Small intestine (tissue), 7 donors: ENCODE results near the gene MAMDC4. TPM values are rescaled to one million over a fixed set of nuclear protein-coding genes. Genes with fewer than 3 reads are reported as not detected.
"Not testable (repeated sequence)": the region's sequence is repeated elsewhere in the genome, so short reads cannot be mapped to it uniquely, and the experiment has no call there.

Source experiments
- DNase-seq, 2 donors: peaks; one replicate each; pipeline versions ENCODE4 v3.0.0 to v3.0.0-alpha.2; 2013
- FAIRE-seq: peaks from 2 replicates; lab custom pipeline; 2012; peaks lifted over from hg19 to GRCh38; lab: Jason Lieb, UNC
- H3K27ac ChIP-seq, 3 donors: one replicate each; pipeline ENCODE4 v1.5.1; 2013; ENCODE audit warnings: low read length in 2 of 3, mild to moderate bottlenecking in 2 of 3, control low read depth in 1 of 3, inconsistent platforms in 1 of 3, low read depth in 1 of 3, moderate library complexity in 1 of 3
- H3K27me3 ChIP-seq, 3 donors: one replicate each; pipeline ENCODE4 v1.6.1; 2013; ENCODE audit warnings: low read length in 3 of 3, inconsistent platforms in 1 of 3; ENCODE audit not compliant: control insufficient read depth in 3 of 3, insufficient read depth in 3 of 3
- H3K36me3 ChIP-seq, 3 donors: one replicate each; pipeline ENCODE4 v1.6.1; 2013; ENCODE audit warnings: low read length in 3 of 3, inconsistent platforms in 1 of 3, low read depth in 1 of 3, mild to moderate bottlenecking in 1 of 3, moderate library complexity in 1 of 3; ENCODE audit not compliant: control insufficient read depth in 3 of 3, insufficient read depth in 2 of 3
- H3K4me1 ChIP-seq, 3 donors: one replicate each; pipeline ENCODE4 v1.6.1; 2013; ENCODE audit warnings: low read length in 2 of 3, inconsistent platforms in 1 of 3, low read depth in 1 of 3, mild to moderate bottlenecking in 1 of 3, moderate library complexity in 1 of 3; ENCODE audit not compliant: control insufficient read depth in 3 of 3, insufficient read depth in 2 of 3
- H3K4me3 ChIP-seq, 3 donors: one replicate each; pipeline ENCODE4 v1.5.1; 2013; ENCODE audit warnings: low read length in 3 of 3, control low read depth in 1 of 3, inconsistent platforms in 1 of 3, low read depth in 1 of 3, mild to moderate bottlenecking in 1 of 3, moderate library complexity in 1 of 3
- H3K9me3 ChIP-seq, 2 donors: one replicate each; pipeline ENCODE4 v1.6.1; 2013; ENCODE audit warnings: low read depth in 1 of 2, low read length in 1 of 2; ENCODE audit not compliant: control insufficient read depth in 2 of 2, insufficient read depth in 1 of 2
- WGBS, 3 donors: extraction: QIAGEN DNeasy Blood & Tissue Kit; methylation state at CpG; one replicate each; pipeline ENCODE4 v1.1.7; 2013; 5-methylcytosine and 5-hydroxymethylcytosine counted together
- polyA plus RNA-seq, 4 donors: library from polyadenylated mRNA; stranded (reverse) in 3 of 4; unstranded in 1 of 4; fragments of 200-250 nt in 3 of 4; fragments of 120-200 nt in 1 of 4; gene quantifications; one replicate each; pipeline versions ENCODE4 v1.2.1 to v1.2.3, GENCODE V29; 2013
- donor health status: healthy with polysubstance abuse.
- donor health status: control.
- donor health status: control.
- donor health status: Bipolar disorder and iron deficiency.
- donor health status: healthy.

The MAMDC4 gene
- polyA plus RNA-seq, 4 donors, result 4.6 to 1,156 (median 8.9) TPM

DNA sequence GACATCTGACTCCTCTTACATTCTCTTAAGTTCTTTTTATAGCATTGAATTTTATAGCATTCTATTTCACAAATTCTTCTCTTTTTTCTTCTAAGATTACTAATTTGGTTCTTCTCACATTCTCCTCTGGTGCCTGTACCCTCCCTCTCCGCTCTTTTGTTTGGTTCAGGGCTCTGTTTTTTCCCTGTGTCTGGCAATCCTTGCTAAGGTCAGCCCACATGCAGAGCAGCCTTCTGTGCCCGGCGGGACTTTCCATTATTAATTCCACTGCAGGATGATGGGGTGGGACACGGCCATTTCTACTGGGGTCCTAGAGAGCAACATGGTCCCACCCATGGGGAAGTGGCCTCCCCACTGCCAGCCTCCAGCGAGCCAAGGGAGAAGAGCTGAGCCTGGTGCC lies 24.3 kb downstream of the MAMDC4 start:
- no peaks in the 10 kb centered on the region for H3K27me3 ChIP-seq
- no peak overlapping the region for H3K27ac ChIP-seq
- no peak overlapping the region for H3K4me3 ChIP-seq
- peaks cover 0 to 3% (median 0%) of the 10 kb centered on the region in 3 donors for H3K4me1 ChIP-seq
- DNase-seq, result no peak
- peaks cover 0 to 12% of the 10 kb centered on the region in 2 donors for H3K9me3 ChIP-seq
- no peak for FAIRE-seq
- H3K36me3 ChIP-seq, result no peaks in the 10 kb centered on the region
- 81 to 85% (median 85%) methylated on average over 5 of the region's 5 CpGs for WGBS, 3 donors

- H3K4me3 ChIP-seq, result no peak overlapping the region
- H3K27me3 ChIP-seq, result no peaks in the 10 kb centered on the region
- H3K4me1 ChIP-seq, result peaks cover 0 to 23% (median 0%) of the 10 kb centered on the region in 3 donors
- 77 to 81% (median 78%) methylated on average over 9 to 11 of the region's 11 CpGs for WGBS, 3 donors
- H3K36me3 ChIP-seq, result no peaks in the 10 kb centered on the region
- no peak overlapping the region for H3K27ac ChIP-seq
- FAIRE-seq (no peak), DNase-seq (no peak)
- no peaks in the 10 kb centered on the region for H3K9me3 ChIP-seq
Observed at GRCh38 chr9:136880651-136881050, 28.5 kb downstream of the MAMDC4 start.

GRCh38 chr9:136881691-136882108 lies 29.6 kb downstream of the MAMDC4 start:
- Histone ChIP-seq H3K4me3 (peak overlapping the region in 2 of 3 donors; percentile 4 to 17), H3K27ac (peak overlapping the region; percentile 42 to 100 (median 65)), H3K4me1 (peaks cover 0 to 24% (median 0%) of the 10 kb centered on the region in 3 donors), H3K9me3 (no peaks in the 10 kb centered on the region), H3K36me3 (no peaks in the 10 kb centered on the region), H3K27me3 (no peaks in the 10 kb centered on the region)
- FAIRE-seq (no peak), DNase-seq (peak; percentile 80 to 93)
- WGBS, 3 donors, result 3 to 10% (median 7%) methylated on average over 9 of the region's 9 CpGs

DNA sequence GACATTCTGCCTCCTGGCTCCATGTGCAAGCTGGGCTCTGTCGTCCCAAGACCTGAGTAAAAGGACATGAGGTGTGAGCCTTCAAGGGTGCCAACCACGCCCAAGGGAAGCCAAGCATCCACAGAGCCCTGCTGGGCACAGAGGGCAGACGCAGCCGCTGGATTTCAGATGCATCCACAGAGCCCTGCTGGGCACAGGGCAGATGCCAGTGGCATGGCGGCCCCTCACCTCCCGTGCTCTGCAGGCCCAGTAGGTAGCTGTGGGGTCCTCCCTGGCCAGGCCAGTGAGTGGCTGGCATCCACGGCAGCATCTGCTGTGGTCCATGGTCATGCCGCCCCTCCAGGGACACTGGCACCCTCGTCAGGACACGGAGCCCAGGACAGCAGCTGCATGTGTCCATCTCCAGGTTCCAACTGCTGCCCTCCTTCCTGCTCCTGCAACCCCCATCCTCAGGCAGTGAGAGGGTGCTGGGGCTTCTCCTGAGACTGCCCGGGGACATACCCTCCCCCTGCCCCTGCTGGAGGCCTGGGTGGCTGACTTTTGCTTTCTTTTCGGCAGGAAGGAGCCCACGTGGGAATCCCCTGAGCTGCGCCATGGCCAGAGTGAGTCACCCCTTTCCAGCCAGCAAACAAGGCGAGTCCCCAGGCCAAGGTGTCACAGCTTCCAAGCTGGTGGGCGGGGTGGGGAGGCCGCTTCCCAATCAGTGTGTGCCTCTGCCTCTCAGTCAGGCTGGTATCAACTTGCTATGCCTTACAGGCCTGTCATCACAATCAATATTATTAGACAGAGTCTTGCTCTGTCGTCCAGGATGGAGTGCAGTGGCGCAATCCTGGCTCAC lies 30.2 kb downstream of the MAMDC4 start:
- Histone ChIP-seq H3K36me3 (no peaks in the 10 kb centered on the region), H3K4me1 (peaks cover 0 to 26% (median 0%) of the 10 kb centered on the region in 3 donors), H3K27ac (peak overlapping the region; percentile 42 to 100 (median 65)), H3K4me3 (peak overlapping the region in 2 of 3 donors; percentile 4 to 17), H3K9me3 (no peaks in the 10 kb centered on the region), H3K27me3 (no peaks in the 10 kb centered on the region)
- DNase-seq (peak; percentile 79 to 93), FAIRE-seq (no peak)
- 12 to 33% (median 24%) methylated on average over 19 of the region's 19 CpGs for WGBS, 3 donors

DNA sequence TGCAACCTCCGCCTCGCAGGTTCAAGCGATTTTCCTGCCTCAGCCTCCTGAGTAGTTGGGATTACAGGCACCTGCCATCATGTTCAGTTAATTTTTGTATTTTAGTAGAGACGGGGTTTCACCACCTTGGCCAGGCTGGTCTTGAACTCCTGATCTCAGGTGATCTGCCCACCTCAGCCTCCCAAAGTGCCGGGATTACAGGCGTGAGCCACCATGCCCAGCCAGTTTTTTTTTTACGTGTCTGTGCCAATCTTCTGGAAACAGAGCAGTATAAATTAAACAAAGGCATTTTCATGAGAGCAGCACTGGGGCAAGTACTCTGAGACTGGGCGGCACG lies 30.8 kb downstream of the MAMDC4 start:
- WGBS, 3 donors, result 51 to 78% (median 58%) methylated on average over 9 of the region's 9 CpGs

DNA sequence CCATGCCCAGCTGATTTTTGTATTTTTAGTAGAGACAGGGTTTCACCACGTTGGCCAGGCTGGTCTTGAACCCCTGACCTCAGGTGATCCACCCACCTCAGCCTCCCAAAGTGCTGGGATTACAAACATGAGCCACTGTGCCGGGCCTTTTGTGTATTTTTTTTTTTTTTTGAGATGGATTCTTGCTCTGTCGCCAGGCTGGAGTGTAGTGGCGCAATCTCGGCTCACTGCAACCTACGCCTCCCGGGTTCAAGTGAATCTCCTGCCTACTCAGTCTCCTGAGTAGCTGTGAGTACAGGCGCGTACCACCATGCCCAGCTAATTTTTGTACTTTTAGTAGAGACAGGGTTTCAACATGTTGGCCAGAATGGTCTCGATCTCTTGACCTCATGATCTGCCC lies 31.5 kb downstream of the MAMDC4 start:
- not testable (repeated sequence) for H3K27ac ChIP-seq, H3K9me3 ChIP-seq, H3K36me3 ChIP-seq, FAIRE-seq, DNase-seq, H3K27me3 ChIP-seq, H3K4me3 ChIP-seq
- 87 to 92% (median 88%) methylated on average over 10 of the region's 10 CpGs for WGBS, 3 donors
- H3K4me1 ChIP-seq, result peaks cover 0 to 27% (median 0%) of the 10 kb centered on the region in 3 donors

More for the DNA sequence above, 30.8 kb downstream of the MAMDC4 start:
- not testable (repeated sequence) for H3K4me3 ChIP-seq, H3K36me3 ChIP-seq, H3K27me3 ChIP-seq, FAIRE-seq, DNase-seq, H3K9me3 ChIP-seq
- Histone ChIP-seq H3K27ac (peak overlapping the region; percentile 50 to 100 (median 65)), H3K4me1 (peaks cover 0 to 27% (median 0%) of the 10 kb centered on the region in 3 donors)

DNA sequence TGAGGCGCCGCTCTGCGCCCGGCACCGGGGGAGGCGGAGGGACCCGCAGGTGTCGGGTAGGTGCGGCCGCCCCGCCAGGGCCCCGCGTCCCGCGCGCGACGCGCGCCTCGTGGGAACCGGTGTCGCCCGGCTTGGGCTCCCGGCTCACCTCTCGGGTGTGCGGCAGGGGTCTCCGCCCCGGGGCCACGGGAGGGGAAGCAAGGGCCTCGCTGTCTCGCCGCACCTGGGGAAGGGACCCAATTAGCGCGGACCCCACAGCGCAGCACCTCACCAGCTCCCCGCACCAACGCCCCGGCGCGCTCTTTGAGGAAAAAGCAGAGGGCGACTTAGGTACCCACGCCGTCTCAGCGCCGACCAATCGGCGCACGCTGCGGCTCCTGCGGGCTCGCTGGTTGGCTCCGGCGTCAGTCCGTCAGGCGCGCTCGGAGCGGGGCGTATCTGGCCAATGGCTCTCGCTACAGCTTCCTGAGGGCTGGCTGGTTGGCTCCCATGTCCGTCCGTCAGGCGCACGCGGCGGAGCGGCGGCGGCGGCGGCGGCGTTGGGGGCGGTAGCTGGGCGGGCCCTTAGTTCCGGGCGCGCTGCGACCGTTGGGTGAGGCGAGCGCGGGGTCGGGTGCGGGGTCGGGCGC lies 33.9 kb downstream of the MAMDC4 start, which contains the start of gene TRAF2:
TRAF2 (plus strand) TSS at position 567 of the 629 bp plus-strand sequence. CDS start 12,225 bp downstream, outside the sequence.
- Histone ChIP-seq H3K27me3 (no peaks in the 10 kb centered on the region), H3K27ac (peak within 1 kb of the TSS; percentile 50 to 70 (median 56)), H3K36me3 (peaks cover 0 to 20% (median 0%) of the 10 kb centered on the region in 3 donors), H3K9me3 (no peaks in the 10 kb centered on the region), H3K4me1 (peaks cover 0 to 27% (median 0%) of the 10 kb centered on the region in 3 donors), H3K4me3 (peak within 1 kb of the TSS; percentile 65 to 96 (median 92))
- WGBS, 3 donors, result 0% methylated on average over 70 to 88 of the region's 88 CpGs
- FAIRE-seq (no peak), DNase-seq (peak; percentile 98 to 100)
